ENCODE results near the gene DERL3.
A peak's percentile ranks its signal among the peaks of the same experiment; 100 is the strongest.

The DERL3 gene

DNA sequence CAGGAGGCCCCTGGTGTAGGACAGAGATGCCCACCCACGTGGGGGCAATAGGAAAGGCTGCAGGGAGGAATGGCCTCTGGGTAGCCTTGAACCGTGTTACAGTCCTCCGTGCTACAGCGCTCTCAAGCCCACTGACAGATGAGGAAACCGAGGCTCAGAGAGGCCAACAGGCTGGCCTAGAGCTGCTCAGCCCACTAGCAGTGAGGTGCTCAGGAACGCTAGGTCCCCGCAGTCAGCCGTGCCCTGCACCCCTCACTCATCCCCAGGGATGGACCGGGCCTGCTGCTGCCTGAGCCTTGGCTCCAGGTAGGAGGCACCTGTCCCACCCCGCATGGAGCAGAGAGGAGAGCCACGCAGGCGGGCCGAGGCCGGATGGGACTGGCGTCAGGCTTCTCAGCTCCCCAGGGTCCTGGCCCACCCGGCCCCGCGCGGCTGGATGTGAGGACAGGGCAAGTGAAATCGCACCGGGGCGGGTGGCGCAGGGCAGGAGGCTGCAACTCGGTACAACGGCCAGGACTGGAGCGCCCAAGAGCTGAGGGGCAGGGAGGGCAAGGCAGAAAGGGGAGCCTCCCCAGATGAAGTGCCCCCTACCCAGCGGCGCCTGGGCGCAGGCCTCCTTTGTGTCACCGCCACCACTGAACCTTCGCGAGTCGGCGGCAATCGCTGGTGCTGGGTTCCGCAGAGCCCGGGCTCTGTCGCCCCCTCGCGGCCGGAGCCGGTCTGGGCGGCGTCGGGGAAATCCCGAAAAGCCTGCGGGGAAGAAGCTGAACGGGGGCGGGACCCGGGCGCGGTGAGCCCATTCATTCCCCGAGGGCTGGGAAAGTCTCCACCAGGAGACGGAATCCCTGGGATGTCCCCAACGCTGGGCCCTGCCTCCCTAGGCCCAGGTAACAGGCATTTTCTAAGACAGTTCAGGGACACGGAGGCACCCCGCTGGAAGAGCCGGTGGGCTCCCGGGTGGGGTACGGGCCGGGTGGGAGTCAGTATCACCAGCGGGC is 10.5 kb upstream of the DERL3 start:
- CTCF ChIA-PET, result interaction anchor here (0.6 to 9.5 kb wide), 59 partner anchors 9 to 459 kb away, joined by 3 to 387 read pairs (median 5); partner anchors contain the start of genes C22orf15, CHCHD10, DERL3 and MIF
- peak overlapping the region; percentile 25; the same call in 1 of the 2 replicates for H3K4me3 ChIP-seq (ENCODE audit: low read depth, low read length)
- POLR2A ChIA-PET, result no interaction called here
- TF ChIP-seq, protein P1, sequence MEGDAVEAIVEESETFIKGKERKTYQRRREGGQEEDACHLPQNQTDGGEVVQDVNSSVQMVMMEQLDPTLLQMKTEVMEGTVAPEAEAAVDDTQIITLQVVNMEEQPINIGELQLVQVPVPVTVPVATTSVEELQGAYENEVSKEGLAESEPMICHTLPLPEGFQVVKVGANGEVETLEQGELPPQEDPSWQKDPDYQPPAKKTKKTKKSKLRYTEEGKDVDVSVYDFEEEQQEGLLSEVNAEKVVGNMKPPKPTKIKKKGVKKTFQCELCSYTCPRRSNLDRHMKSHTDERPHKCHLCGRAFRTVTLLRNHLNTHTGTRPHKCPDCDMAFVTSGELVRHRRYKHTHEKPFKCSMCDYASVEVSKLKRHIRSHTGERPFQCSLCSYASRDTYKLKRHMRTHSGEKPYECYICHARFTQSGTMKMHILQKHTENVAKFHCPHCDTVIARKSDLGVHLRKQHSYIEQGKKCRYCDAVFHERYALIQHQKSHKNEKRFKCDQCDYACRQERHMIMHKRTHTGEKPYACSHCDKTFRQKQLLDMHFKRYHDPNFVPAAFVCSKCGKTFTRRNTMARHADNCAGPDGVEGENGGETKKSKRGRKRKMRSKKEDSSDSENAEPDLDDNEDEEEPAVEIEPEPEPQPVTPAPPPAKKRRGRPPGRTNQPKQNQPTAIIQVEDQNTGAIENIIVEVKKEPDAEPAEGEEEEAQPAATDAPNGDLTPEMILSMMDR (IDR thresholded peaks at IDR 0.05; ENCODE audit: insufficient read depth, low read length, missing control alignments), result peak; percentile 95
- no peak for DNase-seq (ENCODE audit: low read depth, low spot score)

DNA sequence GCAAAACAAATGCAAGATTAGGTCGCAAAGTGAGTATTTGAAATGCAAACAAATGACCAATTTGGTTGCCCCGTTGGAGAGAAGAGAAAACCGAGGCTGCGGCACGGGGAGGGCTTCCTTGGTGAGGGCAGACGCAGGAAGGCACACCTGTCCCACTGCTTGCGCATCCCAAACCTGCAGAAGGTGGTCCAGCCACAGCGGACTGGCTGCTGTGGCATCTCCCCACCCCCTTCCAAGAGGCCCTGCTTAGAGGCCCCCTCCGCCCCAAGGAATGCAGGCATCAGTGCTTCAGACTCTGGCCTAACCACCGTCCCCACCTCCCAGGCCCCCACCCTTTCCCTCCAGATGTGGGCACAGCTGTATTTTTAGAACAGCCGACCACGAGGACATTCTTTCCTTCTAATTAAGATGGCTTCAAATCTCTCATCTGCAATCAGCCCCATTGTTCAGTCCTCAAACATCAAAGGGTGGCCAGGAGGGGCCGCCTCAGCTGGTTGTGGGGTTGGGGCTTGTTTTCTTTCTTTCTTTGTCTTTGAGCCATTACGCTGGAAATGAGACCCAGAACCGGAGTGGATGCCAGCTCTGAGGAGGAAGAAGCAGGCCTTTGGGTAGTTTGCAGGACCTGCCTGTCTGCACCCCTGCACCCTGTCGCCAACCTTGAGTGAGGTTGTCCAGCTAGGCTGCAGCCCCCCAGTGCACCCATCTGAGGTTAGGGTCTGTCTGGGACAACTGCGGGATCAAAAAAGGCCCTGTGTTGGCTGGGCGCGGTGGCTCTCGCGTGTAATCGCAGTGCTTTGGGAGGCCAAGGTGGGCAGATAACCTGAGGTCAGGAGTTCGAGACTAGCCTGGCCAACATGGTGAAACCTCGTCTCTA is 9.4 kb upstream of the DERL3 start:
- ChIA-PET CTCF (interaction anchor here (0.9 to 9.5 kb wide), 13 partner anchors 10 to 304 kb away, joined by 3 to 387 read pairs (median 9); partner anchors contain the start of genes C22orf15, CHCHD10, MIF and MMP11), POLR2A (interaction anchor here (1.3 kb wide), 1 partner anchor 9 kb away, joined by 4 read pairs; the partner anchor contains the start of gene SLC2A11)

DNA sequence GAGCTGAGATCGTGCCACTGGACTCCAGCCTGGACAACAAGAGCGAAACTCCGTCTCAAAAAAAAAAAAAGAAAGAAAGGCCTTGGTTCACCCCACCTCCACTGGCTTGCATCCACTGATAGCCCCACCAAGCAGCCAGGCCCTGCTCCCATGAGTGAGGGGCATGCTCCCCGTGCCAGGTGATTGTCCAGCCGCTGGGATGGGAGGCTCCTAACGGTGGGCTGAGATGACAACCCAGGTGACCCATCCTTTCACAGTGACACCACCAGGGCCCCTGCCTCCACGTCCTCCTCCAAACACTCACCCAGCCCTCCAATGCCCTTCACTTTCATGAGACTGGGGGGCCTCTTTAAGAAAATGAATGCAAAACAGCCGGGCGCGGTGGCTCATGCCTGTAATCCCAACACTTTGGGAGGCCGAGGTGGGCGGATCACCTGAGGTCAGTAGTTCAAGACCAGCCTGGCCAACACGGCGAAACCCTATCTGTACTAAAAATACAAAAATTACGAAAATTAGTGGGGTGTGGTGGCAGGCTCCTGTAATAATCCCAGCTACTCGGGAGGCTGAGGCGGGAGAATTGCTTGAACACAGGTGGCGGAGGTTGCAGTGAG is 8.6 kb upstream of the DERL3 start:
- ChIA-PET POLR2A (interaction anchor here (1.3 kb wide), 1 partner anchor 10 kb away, joined by 4 read pairs; the partner anchor contains the start of gene SLC2A11), CTCF (interaction anchor here (1.1 to 9.5 kb wide), 3 partner anchors 11 to 145 kb away, joined by 3 to 387 read pairs (median 50); partner anchors contain the start of genes C22orf15, CHCHD10, MMP11 and SLC2A11)
- no peak overlapping the region for H3K4me3 ChIP-seq (ENCODE audit: low read depth, low read length)
- TF ChIP-seq, protein P1 (IDR thresholded peaks at IDR 0.05; ENCODE audit: insufficient read depth, low read length, missing control alignments), result no peak
- DNase-seq (ENCODE audit: low read depth, low spot score), result no peak

More for the DNA sequence above, 9.4 kb upstream of the DERL3 start:
- no peak for DNase-seq (ENCODE audit: low read depth, low spot score)
- H3K4me3 ChIP-seq (ENCODE audit: low read depth, low read length), result no peak overlapping the region
- TF ChIP-seq, protein P1 (IDR thresholded peaks at IDR 0.05; ENCODE audit: insufficient read depth, low read length, missing control alignments), result no peak

DNA sequence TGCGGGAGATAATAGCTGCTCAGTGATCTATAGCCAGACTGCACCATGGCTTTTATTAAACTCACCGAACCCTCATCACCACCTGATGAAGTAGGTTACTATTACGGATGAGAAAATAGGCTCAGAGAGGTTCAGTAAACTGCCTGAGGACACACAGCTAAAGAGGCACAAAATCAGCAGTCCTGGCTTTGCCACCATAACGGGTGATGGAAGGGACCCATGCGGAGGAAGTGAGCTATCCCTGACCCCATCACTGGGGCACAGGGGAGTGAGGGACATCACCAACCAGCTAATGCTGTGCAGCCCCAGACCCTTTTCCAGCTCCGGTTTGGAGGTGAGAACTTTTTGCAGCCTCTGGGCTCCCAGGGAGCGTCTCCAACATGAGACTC is 7.3 kb upstream of the DERL3 start:
- TF ChIP-seq, protein P1 (IDR thresholded peaks at IDR 0.05; ENCODE audit: insufficient read depth, low read length, missing control alignments), result no peak
- no peak overlapping the region for H3K4me3 ChIP-seq (ENCODE audit: low read depth, low read length)
- ChIA-PET POLR2A (interaction anchor here (0.5 to 1.4 kb wide), 2 partner anchors 11 to 60 kb away, joined by 4 to 8 read pairs; partner anchors contain the start of gene SLC2A11), CTCF (interaction anchor here (1.1 to 9.5 kb wide), 6 partner anchors 11 to 76 kb away, joined by 3 to 387 read pairs (median 5); partner anchors contain the start of genes C22orf15, CHCHD10, MMP11 and SLC2A11)
- DNase-seq (ENCODE audit: low read depth, low spot score), result no peak

DNA sequence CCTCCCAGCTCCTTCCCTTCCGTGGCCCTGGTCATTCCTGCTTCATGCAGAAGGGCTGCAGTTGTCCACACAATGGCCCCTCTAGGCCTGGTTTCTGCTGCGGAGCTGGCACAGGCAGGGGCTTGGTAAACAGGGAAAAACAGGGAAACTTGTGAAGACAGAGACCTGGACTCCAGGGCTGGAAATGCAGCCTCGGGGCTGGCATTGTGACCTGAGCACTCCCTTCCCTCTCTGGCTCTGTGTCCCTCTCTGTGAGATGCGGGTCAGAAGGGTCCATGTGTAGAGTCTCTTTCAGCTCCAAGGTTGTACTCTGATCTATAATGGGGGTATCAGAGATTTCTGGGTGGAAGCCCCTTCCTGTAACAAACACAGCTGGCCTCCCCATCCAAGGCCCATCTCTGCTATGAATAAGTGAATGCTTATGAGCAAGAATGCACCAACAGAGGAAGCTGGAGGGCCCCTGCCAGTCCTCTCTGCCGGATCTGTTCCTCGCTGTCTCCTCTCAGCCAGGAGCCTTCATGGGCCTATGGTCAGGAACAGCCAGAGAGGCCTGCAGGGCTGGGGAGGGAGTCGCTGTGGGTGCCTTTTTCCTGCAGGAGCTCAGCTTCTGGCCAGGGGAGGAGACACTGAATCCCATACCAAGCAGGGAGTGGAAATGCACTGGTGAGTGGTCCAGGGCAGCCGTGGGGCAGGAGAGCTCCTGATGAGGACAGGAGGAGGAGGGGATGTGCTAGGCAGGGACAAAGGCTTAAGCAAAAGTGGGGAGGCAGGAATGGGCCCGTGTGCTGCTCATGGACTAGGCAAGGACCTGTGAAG is 6.7 kb upstream of the DERL3 start:
- H3K4me3 ChIP-seq (ENCODE audit: low read depth, low read length), result no peak overlapping the region
- no peak for DNase-seq (ENCODE audit: low read depth, low spot score)
- TF ChIP-seq, protein P1 (IDR thresholded peaks at IDR 0.05; ENCODE audit: insufficient read depth, low read length, missing control alignments), result no peak
- CTCF ChIA-PET, result interaction anchor here (1.1 to 9.5 kb wide), 7 partner anchors 10 to 76 kb away, joined by 3 to 387 read pairs (median 5); partner anchors contain the start of genes C22orf15, CHCHD10, MIF and MMP11
- POLR2A ChIA-PET, result interaction anchor here (1.4 kb wide), 1 partner anchor 12 kb away, joined by 8 read pairs; the partner anchor contains the start of gene SLC2A11

Data from AG04449 (cell line).